ENCODE data around the gene TSPAN18.
"Not testable (repeated sequence)": the region's sequence is repeated elsewhere in the genome, so short reads cannot be mapped to it uniquely, and the experiment has no call there.

The TSPAN18 gene

GRCh38 chr11:44870181-44870580, 143.4 kb downstream of the TSPAN18 start:
- no peak for TF ChIP-seq ZNF274 (IDR thresholded peaks at IDR 0.05; ENCODE audit: low read depth, low read length)
- H3K4me3 ChIP-seq (ENCODE audit: low read length), result no peak overlapping the region

GRCh38 chr11:44870615-44871176, 143.9 kb downstream of the TSPAN18 start:
- H3K4me3 ChIP-seq (ENCODE audit: low read length), result no peak overlapping the region

GRCh38 chr11:44871682-44872081, 144.9 kb downstream of the TSPAN18 start:
- H3K4me3 ChIP-seq (ENCODE audit: low read length), result not testable (repeated sequence)

More at GRCh38 chr11:44870615-44871176, 143.9 kb downstream of the TSPAN18 start:
- TF ChIP-seq ZNF274 (IDR thresholded peaks at IDR 0.05; ENCODE audit: low read depth, low read length), result no peak

- TF ChIP-seq ZNF274 (IDR thresholded peaks at IDR 0.05; ENCODE audit: low read depth, low read length), result no peak
Observed at GRCh38 chr11:44872556-44872955, 145.8 kb downstream of the TSPAN18 start.

GRCh38 chr11:44873537-44873936, 146.8 kb downstream of the TSPAN18 start:
- H3K4me3 ChIP-seq (ENCODE audit: low read length), result no peak overlapping the region
- no peak for TF ChIP-seq ZNF274 (IDR thresholded peaks at IDR 0.05; ENCODE audit: low read depth, low read length)

More at GRCh38 chr11:44872556-44872955, 145.8 kb downstream of the TSPAN18 start:
- no peak overlapping the region for H3K4me3 ChIP-seq (ENCODE audit: low read length)

- H3K4me3 ChIP-seq (ENCODE audit: low read length), result no peak overlapping the region
- TF ChIP-seq ZNF274 (IDR thresholded peaks at IDR 0.05; ENCODE audit: low read depth, low read length), result no peak
Observed at GRCh38 chr11:44874284-44874683, 147.5 kb downstream of the TSPAN18 start.

- TF ChIP-seq ZNF274 (IDR thresholded peaks at IDR 0.05; ENCODE audit: low read depth, low read length), result no peak
- H3K4me3 ChIP-seq (ENCODE audit: low read length), result no peak overlapping the region
Observed at GRCh38 chr11:44875037-44875436, 148.3 kb downstream of the TSPAN18 start.

GRCh38 chr11:44876194-44876723, 149.5 kb downstream of the TSPAN18 start:
- no peak overlapping the region for H3K4me3 ChIP-seq (ENCODE audit: low read length)
- TF ChIP-seq ZNF274 (IDR thresholded peaks at IDR 0.05; ENCODE audit: low read depth, low read length), result no peak

- no peak overlapping the region for H3K4me3 ChIP-seq (ENCODE audit: low read length)
- TF ChIP-seq ZNF274 (IDR thresholded peaks at IDR 0.05; ENCODE audit: low read depth, low read length), result no peak
Observed at GRCh38 chr11:44876906-44877305, 150.1 kb downstream of the TSPAN18 start.

- no peak for TF ChIP-seq ZNF274 (IDR thresholded peaks at IDR 0.05; ENCODE audit: low read depth, low read length)
- no peak overlapping the region for H3K4me3 ChIP-seq (ENCODE audit: low read length)
Observed at GRCh38 chr11:44877571-44878497, 151.1 kb downstream of the TSPAN18 start.

- no peak overlapping the region for H3K4me3 ChIP-seq (ENCODE audit: low read length)
- no peak for TF ChIP-seq ZNF274 (IDR thresholded peaks at IDR 0.05; ENCODE audit: low read depth, low read length)
Observed at GRCh38 chr11:44878711-44879110, 151.9 kb downstream of the TSPAN18 start.

GRCh38 chr11:44879432-44879831, 152.7 kb downstream of the TSPAN18 start:
- no peak for TF ChIP-seq ZNF274 (IDR thresholded peaks at IDR 0.05; ENCODE audit: low read depth, low read length)
- no peak overlapping the region for H3K4me3 ChIP-seq (ENCODE audit: low read length)

GRCh38 chr11:44880511-44880910, 153.7 kb downstream of the TSPAN18 start:
- no peak for TF ChIP-seq ZNF274 (IDR thresholded peaks at IDR 0.05; ENCODE audit: low read depth, low read length)

GRCh38 chr11:44880953-44881352, 154.2 kb downstream of the TSPAN18 start:
- no peak overlapping the region for H3K4me3 ChIP-seq (ENCODE audit: low read length)

More at GRCh38 chr11:44880511-44880910, 153.7 kb downstream of the TSPAN18 start:
- H3K4me3 ChIP-seq (ENCODE audit: low read length), result no peak overlapping the region

GRCh38 chr11:44883277-44883676, 156.5 kb downstream of the TSPAN18 start:
- TF ChIP-seq ZNF274 (IDR thresholded peaks at IDR 0.05; ENCODE audit: low read depth, low read length), result no peak
- H3K4me3 ChIP-seq (ENCODE audit: low read length), result no peak overlapping the region

More at GRCh38 chr11:44880953-44881352, 154.2 kb downstream of the TSPAN18 start:
- TF ChIP-seq ZNF274 (IDR thresholded peaks at IDR 0.05; ENCODE audit: low read depth, low read length), result no peak

Data from GM08714 (cell line).